NCI-H226 (cell line): ENCODE data around the gene DCAF15.
A peak's percentile ranks its signal among the peaks of the same experiment; 100 is the strongest.
"Not testable (repeated sequence)": the region's sequence is repeated elsewhere in the genome, so short reads cannot be mapped to it uniquely, and the experiment has no call there.

ENCODE experiments used
- DNase-seq: peaks from one replicate; pipeline ENCODE4 v3.0.0-alpha.2; 2015

DCAF15 gene

DNA sequence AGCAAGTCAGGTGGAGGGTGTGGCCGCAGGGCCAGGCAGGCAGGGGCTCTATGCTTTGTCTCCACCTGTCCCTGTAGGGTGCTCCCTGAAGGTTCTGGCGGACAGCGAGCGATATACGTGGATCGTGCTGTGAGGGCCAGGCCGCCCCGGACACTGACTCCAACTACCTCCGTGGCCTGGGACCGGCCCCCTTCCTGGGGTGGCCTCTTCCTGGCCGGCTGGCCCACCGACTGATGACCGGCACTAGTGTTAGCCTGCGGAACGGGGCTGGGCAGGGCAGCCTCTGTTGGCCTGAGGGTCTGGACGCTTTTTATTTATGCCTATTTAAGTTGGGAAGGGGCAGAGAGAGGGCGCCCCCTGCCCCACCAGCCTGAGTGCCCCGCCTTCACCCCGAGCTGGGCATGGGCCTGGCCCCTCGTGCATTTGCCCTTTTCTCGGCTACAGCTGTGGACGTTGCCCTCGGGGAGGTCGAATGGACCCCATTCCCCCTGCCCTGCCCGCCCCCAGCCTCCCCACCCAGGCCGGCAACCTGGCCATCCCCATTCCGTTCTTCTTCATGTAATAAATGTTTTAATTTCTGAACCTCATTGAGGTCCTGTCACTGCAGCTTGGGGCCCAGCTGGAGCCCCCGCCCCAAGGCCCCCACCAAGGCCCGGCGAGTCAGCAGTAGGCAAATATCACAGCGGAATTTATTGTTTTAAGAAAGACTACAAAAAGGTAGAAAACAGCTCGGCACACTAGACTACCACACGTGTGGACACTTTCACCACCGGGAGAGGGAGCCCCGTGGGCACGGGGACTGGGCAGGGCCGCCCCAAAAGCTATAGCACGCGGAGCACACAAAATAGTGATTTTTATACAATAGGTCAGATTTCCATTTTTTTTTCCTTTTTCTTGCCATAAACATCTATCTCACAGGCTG lies 8.8 kb downstream of the DCAF15 start:
- DNase-seq: no peak

DNA sequence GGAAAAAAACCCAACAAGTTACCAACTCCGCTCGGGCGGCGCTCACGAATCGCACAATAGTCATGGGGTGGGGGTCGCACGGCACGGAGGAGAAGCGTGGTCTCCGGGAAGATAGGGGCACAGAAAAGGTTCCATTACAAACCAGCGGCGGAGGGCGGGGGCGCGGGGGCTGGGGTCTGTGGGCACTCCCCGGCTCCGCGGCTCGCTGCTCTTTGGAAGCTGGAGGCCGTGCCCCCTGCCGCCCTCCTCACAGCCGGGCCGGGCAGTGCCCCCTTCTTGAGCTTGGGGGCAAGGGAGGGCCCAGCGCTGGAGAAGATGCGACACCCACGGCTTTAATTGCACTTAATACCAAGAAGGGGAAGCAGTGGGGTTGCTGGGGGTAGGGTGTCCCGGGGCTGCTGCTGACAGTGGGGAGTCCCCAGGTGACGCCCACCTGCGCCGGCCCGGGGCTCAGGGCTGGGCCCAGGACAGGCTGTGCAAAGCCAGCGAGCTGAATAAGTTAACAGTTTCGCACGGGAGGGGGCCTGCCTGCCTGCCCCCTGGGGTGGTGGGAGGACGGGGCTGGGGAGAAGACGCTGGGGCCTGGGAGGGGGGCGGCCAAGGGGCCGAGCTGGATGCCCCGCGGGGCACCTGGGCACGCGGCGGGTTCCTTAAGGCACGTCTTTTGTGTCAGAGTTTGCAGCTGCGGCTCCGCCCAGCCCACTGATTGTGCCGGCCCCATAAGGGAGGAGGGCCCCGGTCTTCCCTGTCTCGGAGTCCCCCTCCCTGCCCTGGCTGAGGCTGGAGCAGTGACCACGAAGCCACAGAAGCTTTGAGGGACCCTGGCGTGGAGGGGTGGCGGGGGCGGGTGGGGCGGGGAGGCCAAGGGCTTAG lies 9.8 kb downstream of the DCAF15 start:
- no peak for DNase-seq

DNA sequence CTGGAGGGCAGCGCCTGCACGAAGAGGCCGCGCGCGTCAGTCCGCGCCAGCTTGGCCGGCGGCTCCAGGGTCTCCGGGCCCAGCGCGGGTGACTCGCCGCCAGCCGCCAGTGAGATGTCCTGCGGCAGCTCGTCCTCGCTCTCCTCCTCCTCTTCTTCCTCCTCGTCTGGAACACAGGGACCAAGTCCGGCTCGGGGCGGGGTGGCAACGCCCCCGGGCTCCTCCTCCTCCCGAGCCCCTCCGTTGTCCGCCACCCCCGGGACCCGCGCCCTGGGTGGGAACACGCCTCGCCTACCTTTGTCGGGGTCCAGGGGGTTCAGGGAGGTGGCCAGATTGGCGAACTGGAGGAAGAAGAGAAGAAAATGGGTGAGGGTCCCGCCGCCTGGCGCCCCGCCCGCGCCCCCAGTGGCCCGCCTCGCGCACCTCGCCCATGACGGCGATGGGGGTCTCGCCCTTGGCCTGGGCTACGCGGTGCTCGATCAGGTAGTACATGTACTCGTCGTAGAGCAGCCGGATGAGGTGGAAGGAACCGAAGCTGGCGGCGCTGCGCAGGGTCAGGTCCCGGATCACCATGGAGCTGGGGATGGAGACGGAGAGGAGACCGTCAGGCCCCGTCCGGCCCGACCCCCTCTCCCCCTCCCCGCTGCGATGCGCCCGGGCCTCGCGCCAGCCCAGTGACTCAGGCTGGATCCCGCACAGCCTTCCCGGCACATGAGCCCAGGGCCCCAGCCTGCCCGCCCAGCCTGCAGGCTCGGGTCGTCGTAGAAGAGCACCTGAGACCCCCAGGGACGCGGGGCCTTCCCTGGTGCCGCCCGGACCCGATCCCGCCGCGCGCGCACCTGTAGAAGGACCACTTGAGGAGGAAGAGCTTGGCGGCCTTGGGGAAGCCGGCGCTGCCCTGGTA lies 10.6 kb downstream of the DCAF15 start:
- no peak for DNase-seq

DNA sequence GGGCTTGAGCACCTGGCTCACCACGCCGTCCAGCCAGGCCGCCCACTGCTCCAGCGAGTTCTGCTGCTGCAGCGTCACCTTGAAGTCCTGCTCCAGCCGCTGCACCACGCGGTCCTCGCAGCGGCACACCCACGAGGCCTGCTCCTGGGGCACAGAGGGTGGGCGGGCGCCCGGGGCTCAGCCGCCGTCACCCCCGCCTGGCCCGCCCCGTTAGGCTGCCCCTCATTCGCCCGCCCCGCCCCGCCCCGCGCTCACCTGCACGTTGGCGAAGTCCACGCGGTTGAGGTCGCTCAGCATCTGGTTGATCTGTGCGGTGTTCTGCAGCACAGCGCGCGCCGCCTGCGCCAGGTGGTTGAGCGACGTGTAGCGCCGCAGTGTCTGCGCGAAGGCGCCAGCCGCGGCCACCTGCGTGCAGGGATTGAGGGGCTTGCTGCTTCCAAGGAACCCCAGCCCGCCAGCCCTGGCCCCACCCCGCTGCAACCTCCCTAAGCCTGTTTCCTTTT lies 11.3 kb downstream of the DCAF15 start:
- DNase-seq: no peak

DNA sequence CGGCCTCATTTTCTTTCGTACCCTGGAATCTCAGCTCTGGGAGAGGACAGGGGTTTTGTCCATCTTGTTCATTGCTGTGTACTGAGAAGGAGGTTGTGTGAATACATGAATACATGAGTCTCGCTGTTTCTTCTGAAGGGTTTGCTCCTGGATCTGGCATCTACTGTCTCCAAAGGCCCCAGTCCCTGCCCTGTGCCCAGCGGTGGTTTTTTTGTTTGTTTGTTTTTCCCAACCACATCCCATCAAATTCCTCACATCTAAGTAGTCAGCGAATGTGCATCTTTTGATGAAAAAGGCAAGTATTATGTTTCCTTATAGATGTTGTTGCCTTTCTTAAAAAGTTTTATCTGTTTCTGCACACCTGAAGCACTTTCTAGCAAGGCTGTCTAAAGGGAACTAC lies 12.5 kb downstream of the DCAF15 start:
- no peak for DNase-seq

DNA sequence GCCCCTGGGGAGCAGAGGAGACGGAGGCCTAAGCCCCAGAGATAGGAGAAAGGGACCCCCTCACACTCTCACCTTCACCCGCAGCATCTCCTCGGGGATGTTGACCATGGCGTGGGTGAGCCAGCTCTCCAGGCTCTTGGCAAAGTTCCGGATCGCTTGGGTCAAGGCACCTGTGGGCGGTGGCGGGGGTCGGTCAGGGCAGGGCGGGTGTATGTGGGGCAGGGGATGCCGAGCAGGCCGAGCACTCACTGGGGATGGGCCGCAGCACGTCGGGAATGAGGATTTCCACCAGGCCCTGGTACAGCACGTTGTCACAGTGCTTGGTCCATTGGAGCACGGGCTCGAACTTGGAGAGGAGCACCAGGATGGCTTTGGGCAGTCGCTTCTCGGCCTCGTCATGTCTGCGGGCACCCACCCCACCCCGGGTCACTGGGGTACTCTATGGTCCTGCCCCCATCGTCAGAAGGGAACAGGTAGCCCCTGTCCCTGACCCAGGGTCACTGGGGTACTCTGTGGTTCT lies 13.1 kb downstream of the DCAF15 start:
- DNase-seq: no peak

DNA sequence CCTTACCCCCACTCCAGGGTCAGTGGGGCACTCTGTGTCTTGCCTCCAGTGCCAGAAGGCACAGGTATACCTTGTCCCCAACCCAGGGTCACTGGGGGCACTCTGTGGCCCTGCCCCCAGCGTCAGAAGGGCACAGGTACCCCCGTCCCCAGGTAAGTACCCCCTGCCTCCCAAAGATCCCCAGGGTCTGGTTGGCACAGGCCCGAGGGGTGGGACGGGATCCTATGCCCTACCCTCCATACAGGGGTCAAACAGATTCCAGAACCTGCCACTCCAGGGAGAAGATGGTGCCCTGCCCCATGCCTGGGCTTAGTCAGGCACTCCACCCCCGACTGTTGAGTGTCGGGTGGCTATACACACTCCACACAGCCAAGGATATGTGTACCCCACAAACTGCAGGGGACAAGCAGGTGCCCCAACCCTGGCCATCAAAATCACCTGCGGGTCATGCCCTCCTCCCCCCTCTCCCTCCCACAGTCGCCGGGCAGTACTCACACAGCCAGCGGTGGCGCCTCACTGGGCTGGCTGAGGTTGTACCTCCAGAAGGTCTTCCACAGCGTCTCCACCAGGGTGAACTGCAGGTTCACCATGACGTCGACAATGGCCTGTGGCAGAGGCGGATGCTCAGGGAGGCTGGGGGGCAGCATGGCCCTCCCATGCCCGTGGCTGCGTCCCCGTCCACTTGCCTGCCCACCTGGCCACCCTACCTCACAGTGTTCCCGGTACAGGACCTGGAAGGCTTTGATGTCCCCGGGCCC lies 13.8 kb downstream of the DCAF15 start:
- no peak for DNase-seq

DNA sequence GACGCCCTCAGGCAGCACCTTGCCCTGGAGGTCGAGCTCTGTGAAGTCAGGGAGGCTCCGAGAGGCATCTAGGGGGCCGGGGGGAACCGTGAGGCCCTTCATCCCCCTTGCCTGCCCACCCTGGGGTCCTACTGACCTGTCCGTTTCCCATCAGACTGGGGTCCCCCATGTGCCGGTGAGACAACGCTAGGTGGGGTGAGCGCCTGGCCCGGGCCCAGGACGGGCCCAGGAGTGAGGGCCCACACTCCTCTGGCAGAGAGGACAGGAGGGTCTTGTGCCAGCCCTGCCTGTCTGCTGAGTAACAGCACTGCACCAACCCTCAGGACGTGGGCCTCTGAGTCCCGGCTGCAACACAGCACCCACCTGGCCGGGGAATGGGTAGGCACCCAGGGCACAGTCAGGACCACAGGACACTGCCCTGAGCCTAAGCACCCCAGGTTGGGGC lies 14.4 kb downstream of the DCAF15 start:
- DNase-seq: no peak

DNA sequence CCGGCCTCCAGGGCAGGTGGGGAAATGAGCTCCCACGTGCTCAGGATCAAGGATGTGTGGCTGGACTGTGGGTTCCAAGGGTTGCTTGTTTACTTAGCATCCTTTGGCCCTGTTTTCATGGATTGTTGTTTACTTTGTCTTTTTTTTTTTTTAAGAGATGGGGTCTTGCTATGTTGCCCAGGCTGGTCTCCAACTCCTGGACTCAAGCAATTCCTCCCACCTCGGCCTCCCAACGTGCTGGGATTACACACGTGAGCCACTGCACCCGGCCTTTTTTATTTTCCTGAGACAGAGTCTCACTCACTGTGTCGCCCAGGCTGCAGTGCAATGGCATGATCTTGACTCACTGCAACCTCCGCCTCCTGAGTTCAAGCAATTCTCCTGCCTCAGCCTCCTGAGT lies 14.9 kb downstream of the DCAF15 start:
- not testable (repeated sequence) for DNase-seq

DNA sequence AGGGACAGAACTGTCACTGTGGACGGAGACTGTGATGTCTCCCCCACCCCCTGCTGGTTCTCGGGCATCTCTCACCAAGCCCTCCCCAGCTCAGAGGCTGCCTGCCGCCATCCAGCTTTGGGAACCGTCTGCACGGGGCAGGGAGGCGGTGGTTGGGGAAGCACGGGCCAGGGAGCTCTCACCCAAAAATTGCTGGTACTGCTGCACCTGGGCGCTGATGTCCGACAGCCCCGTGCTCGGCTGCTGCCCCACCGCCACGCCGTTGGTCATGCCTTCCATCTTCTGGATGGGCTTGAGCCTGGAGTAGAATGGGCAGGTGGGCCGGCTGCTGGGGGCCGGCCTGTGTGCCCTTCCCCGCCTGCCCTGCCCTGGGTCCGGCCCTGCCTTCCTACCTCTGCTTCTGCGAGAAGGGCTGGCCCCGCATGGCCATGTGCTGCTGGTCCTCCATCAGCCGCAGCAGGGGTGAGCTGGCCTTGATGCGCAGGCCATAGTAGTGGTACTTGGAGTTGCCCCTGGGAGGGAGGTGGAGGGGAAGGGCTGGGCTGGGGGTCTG lies 16.1 kb downstream of the DCAF15 start:
- DNase-seq: no peak

DNA sequence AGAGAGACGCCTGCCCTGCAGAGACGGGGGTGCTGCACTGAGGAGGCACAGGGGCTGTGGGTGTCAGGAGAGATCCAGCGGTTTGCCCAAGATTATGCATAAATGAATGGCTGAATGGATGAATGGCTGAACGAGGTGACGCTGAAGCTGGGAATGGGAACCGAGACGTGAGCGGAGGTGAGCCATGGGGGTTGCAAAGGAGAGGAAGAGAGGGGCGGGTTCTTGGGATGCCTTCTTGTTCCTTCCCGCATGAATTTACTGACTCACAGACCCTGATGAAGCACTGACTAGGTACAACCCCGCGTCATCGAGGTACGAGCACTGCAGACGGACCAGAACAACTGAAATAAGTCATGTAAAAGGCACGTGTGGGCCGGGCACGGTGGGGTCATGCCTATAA lies 16.7 kb downstream of the DCAF15 start:
- no peak for DNase-seq

DNA sequence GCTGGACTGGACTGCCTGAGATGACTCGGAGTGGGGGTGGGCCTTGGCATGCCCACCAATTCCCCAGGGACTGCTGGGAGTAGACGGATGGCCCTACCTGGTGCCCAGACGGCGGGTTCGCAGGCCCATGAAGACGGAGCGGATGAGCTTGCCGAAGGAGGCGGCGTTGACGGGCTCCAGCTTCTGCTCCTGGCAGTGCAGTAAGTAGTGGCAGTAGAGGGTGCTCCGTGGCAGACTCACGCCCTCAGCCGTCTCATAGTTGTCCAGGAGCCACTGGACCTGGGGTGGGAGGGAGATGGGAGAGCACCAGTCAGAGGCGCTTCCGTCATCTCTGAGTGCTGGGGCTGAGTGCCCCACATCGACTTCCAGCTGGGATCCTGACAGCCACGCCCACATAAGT lies 17.6 kb downstream of the DCAF15 start:
- DNase-seq: no peak

DNA sequence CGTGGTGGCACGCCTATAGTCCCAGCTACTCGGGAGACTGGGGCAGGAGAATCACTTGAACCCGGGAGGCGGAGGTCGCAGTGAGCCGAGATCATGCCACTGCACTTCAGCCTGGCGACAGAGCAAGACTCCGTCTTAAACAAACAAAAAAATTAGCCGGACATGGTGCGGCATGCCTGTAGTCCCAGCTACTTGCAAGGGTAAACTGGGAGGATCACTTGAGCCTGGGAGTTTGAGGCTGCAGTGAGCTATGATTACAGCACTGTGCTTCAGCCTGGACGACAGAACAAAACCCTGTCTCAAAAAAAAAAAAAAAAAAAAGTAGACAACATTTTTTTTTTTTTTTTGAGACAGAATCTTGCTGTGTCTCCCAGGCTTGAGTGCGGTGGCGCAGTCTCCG lies 19.6 kb downstream of the DCAF15 start:
- DNase-seq: not testable (repeated sequence)

DNA sequence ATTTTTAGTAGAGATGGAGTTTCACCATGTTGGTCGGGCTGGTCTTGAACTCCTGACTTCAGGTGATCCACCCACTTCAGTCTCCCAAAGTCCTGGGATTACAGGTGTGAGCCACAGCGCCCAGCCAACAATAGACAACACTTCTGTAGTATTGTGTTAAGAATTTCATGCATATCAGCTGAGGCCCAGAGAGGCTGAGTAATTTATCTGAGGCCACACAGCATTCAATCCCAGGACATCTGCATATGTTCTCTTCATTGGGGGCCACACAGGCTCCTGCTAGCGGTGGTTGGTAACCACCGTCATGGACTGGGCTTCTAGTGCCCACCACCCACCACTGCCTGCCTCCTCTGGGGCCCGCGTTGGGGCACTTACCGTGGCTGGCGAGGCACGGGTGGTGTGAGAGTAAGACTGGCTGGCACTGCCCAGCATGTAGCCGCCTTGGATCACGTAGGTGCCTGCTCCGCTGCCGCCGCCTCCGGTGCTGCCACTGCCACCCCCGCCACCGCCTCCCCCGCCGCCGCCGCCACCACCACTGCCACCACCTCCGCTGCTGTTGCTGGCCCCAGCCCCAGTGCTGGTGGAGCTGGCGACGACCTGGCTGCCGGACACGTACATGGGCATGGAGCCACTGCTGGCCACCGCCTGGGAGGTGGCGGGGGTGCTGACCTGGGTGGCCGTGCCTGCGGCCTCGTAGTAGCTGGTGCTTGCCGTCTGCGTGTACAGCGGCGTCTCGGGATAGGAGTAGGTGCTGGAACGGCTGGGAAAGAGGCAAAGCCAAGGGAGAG lies 20.3 kb downstream of the DCAF15 start:
- no peak for DNase-seq

DNA sequence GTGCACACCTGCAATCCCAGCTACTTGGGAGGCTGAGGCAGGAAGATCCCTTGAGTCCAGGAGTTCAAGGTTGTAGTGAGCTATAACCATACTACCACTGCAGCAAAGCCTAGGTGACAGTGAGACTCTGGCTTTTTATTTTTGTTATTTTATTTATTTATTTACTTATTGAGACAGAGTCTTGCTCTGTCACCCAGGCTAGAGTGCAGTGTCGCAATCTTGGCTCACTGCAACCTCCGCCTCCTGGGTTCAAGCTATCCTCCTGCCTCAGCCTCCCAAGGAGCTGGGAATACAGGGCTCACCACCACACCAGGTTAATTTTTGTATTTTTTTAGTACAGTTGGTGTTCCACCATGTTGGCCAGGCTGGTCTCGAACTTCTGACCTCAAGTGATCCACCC lies 21.2 kb downstream of the DCAF15 start:
- not testable (repeated sequence) for DNase-seq

DNA sequence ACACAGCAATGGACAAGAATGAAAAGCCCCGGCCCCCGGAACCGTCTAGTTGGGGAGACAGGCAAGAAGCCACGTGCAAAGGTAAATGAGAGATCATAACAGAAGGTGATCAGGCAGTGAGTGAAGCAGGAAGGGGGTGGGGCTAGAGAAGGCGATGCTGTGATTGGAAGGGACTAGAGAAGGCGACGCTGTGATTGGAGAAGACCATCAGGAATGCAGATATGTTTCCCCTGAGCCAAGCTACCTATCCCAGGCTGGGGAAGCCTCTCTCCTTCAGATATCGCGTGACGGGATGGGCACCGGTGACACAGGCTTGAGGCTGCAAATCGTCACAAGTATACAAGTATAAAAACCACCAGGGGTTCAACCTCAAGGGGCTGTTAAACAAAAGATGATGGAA lies 21.8 kb downstream of the DCAF15 start:
- DNase-seq: peak; percentile 84

DNA sequence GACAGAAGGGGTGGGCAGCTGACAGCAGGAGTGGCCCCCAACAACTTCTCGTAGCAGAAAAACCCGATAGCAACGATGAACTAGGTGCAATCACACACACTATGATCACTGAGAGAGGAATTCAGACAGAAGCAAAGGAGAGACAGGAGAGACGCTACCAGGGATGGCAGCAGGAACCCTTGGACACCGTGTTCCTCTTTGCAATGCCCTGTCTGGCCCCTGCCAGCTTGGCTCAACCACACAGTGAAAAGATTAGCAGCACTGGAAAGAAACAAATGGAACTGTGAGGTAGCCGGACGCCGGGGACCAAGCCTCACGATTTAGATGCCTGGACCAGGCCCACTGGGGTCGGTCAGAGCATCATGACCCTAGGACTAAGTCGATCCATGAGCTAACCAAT lies 23.6 kb downstream of the DCAF15 start:
- DNase-seq: no peak

DNA sequence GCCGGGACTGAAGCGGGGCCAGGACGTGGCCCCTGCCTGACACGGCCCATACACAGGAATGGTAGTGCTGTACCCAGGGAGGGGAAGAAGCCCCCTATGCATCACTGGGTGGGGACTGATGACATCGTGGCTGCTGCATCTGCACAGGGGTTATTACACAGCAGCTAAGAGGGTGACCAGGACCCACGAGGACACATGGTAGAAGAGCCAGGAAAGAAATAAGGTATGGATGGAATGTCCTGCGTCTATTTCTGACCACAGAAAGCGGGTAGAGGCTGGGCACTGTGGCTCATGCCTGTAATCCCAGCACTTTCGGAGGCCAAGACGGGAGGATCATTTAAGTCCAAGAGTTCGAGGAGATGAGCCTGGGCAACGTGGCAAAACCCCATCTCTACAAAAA lies 24.1 kb downstream of the DCAF15 start:
- no peak for DNase-seq

DNA sequence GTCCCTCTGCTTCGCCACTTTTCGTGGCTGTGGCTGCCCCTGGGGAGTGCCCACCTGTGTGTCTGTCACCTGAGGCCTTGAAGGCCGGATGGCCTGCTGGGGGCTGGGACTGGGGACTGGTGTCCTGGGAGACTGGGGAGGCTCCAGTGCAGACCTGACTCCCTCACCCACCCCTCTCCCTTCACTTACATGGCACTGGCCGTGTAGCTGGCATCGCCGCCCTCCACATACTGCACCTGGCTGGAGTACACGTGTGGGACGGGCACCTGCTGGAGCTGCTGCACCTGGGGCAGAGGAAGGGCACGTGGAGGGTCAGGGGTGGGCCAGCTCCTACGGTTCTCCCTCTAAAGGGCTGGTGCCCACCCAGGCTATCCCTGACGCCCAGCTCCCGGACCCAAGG lies 25.5 kb downstream of the DCAF15 start:
- DNase-seq: no peak
